HCT116 (cell line): Measurements from ENCODE around the gene ACLY.

ENCODE experiments used
- ATF3 ChIP-seq: IDR thresholded peaks from 2 replicates; pipeline ENCODE4 v1.6.1; 2012
- CEBPB ChIP-seq: IDR thresholded peaks from 2 replicates; pipeline ENCODE4 v1.6.1; 2012; ENCODE audit warnings: low read depth
- CTCF ChIP-seq, 3 experiments: fragments of 200-600 bp in 1 of 3; sonication (generic) in 1 of 3; IDR thresholded peaks in 2 of 3; conservative IDR thresholded peaks in 1 of 3; 2 replicates each; pipeline ENCODE4 v1.5.1; 2012 to 2017; ENCODE audit warnings: low read depth in 2 of 3, low read length in 2 of 3, antibody characterized with exemption in 1 of 3, borderline replicate concordance in 1 of 3, control low read depth in 1 of 3, mild to moderate bottlenecking in 1 of 3, mixed read lengths in 1 of 3, mixed run types in 1 of 3, moderate library complexity in 1 of 3; ENCODE audit not compliant: insufficient read depth in 1 of 3
- EGR1 ChIP-seq: IDR thresholded peaks from 2 replicates; pipeline ENCODE4 v1.6.1; 2012; ENCODE audit warnings: low read depth
- ELF1 ChIP-seq: IDR thresholded peaks from 2 replicates; pipeline ENCODE4 v1.6.1; 2012; ENCODE audit warnings: low read depth, borderline replicate concordance
- EZH2phosphoT487 ChIP-seq: fragments of 200-600 bp; IDR thresholded peaks from 2 replicates; pipeline ENCODE4 v1.6.1; 2018; ENCODE audit warnings: antibody characterized with exemption, borderline replicate concordance
- JUND ChIP-seq: IDR thresholded peaks from 2 replicates; pipeline ENCODE4 v1.6.1; 2012
- POLR2A ChIP-seq: IDR thresholded peaks from 2 replicates; pipeline ENCODE4 v1.7.0; 2011; ENCODE audit warnings: borderline replicate concordance; ENCODE audit not compliant: insufficient read depth, insufficient read length; ENCODE audit errors: extremely low read depth
- POLR2AphosphoS5 ChIP-seq: IDR thresholded peaks from 2 replicates; pipeline ENCODE4 v1.6.1; 2011; ENCODE audit warnings: mild to moderate bottlenecking, low read depth, low read length, moderate library complexity
- RAD21 ChIP-seq: IDR thresholded peaks from 2 replicates; pipeline ENCODE4 v1.6.1; 2012; ENCODE audit warnings: low read depth, mild to moderate bottlenecking
- REST ChIP-seq: IDR thresholded peaks from 2 replicates; pipeline ENCODE4 v1.6.1; 2012; ENCODE audit warnings: low read depth
- SRF ChIP-seq: IDR thresholded peaks from 2 replicates; pipeline ENCODE4 v1.6.1; 2012; ENCODE audit warnings: low read depth
- YY1 ChIP-seq: IDR thresholded peaks from 2 replicates; pipeline ENCODE4 v1.6.1; 2011; ENCODE audit warnings: low read length, low read depth, moderate library complexity, mild to moderate bottlenecking; ENCODE audit not compliant: insufficient replicate concordance; ENCODE audit errors: extremely low read depth
- ZNF274 ChIP-seq: fragments of 200-500 bp; sonication (Bioruptor generic); IDR thresholded peaks from 2 replicates; pipeline ENCODE4 v1.6.1; 2014; ENCODE audit warnings: mild to moderate bottlenecking, low read depth, low read length, inconsistent platforms

GRCh38 chr17:41957031-41957868 lies 38.5 kb upstream of the ACLY start:
- no peak for TF ChIP-seq POLR2A
- no peak for TF ChIP-seq ELF1
- TF ChIP-seq EZH2phosphoT487 = no peak
- TF ChIP-seq CTCF (IDR thresholded peaks at IDR 0.05 in 2 of 3, conservative IDR thresholded peaks at IDR 0.05 in 1 of 3; ENCODE audit: borderline replicate concordance in 1 of 3, insufficient read depth in 1 of 3, low read depth in 2 of 3, low read length in 2 of 3) = no peak
- TF ChIP-seq POLR2AphosphoS5 = no peak
- TF ChIP-seq YY1 = no peak
- TF ChIP-seq EGR1 = no peak
- TF ChIP-seq JUND = no peak
- no peak for TF ChIP-seq SRF
- no peak for TF ChIP-seq REST
- no peak for TF ChIP-seq RAD21
- TF ChIP-seq CEBPB = no peak
- no peak for TF ChIP-seq ZNF274
- no peak for TF ChIP-seq ATF3
